Effector memory CD4-positive, alpha-beta T cell (primary cell): ENCODE data around the gene CCDC93.

Source experiments
- DNase-seq, 3 donors: peaks; one replicate each; pipeline ENCODE4 v3.0.0-alpha.2; 2020
- H3K27ac ChIP-seq: 2 replicates; pipeline ENCODE4 v1.7.0; 2013; ENCODE audit warnings: mild to moderate bottlenecking, low read length, moderate library complexity; ENCODE audit not compliant: insufficient read depth, poor library complexity, severe bottlenecking
- H3K27me3 ChIP-seq: replicated peaks from 2 replicates; pipeline ENCODE4 v1.7.0; 2013; ENCODE audit warnings: mild to moderate bottlenecking, low read length; ENCODE audit not compliant: insufficient read depth, control insufficient read depth, poor library complexity, severe bottlenecking
- H3K36me3 ChIP-seq: 2 replicates; pipeline ENCODE4 v1.7.0; 2013; ENCODE audit warnings: mild to moderate bottlenecking, low read length, moderate library complexity; ENCODE audit not compliant: control insufficient read depth, insufficient read depth
- H3K4me1 ChIP-seq: 2 replicates; pipeline ENCODE4 v1.7.0; 2013; ENCODE audit warnings: low read length, mild to moderate bottlenecking; ENCODE audit not compliant: control insufficient read depth, insufficient read depth, poor library complexity, severe bottlenecking
- H3K4me3 ChIP-seq: 2 replicates; pipeline ENCODE4 v1.7.0; 2013; ENCODE audit warnings: low read length, low read depth, mild to moderate bottlenecking; ENCODE audit not compliant: insufficient read depth, poor library complexity, severe bottlenecking
- H3K9me3 ChIP-seq: 2 replicates; pipeline ENCODE4 v1.7.0; 2013; ENCODE audit warnings: mild to moderate bottlenecking, low read length, moderate library complexity; ENCODE audit not compliant: control insufficient read depth

Gene CCDC93

DNA sequence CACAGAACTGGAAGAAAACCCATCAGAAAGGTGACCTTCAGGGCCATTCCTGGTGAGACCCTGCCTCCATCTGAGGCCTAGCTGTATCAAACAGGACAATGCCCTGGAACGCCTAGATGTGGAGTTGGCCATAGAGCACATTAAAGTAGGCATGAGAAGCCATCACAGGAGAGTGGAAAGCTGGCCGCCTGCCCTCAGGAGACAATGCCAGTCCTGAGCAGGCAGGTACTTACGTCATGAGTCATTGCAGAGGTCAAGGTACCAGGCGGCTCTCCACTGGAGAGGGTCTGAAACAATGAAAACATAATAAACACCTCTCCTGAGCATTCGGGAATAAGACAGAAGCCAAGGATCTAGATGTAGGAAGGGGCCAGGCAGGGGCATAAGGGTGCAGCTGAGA is 68.6 kb downstream of the CCDC93 start:
- no peak overlapping the region for H3K27ac ChIP-seq
- H3K9me3 ChIP-seq = no peaks in the 10 kb centered on the region
- peaks cover 95% of the 10 kb centered on the region for H3K36me3 ChIP-seq
- H3K4me3 ChIP-seq = no peak overlapping the region
- no peak for DNase-seq
- no peaks in the 10 kb centered on the region for H3K27me3 ChIP-seq
- no peaks in the 10 kb centered on the region for H3K4me1 ChIP-seq

DNA sequence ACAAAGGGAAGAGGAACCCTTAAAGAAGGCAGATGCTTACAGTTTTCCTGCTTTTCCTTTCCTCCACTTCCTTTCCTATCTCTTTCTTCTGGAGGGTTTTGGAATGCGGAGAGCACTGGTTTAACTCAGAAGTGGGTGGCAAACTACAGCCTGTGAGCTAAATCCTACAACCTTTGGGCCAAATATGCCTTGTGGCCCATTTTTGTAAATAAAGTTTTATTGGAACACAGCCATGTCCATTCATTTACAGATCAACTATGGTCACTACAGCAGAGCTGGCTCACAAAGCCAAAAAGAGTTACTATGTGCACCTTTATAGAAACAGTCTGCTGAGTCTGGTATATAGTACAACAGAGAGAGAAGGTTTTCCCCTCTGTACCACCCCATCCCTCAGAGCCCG is 69.1 kb downstream of the CCDC93 start:
- no peaks in the 10 kb centered on the region for H3K4me1 ChIP-seq
- no peak overlapping the region for H3K27ac ChIP-seq
- no peak for DNase-seq
- peaks cover 95% of the 10 kb centered on the region for H3K36me3 ChIP-seq
- no peak overlapping the region for H3K4me3 ChIP-seq
- H3K27me3 ChIP-seq = no peaks in the 10 kb centered on the region
- H3K9me3 ChIP-seq = no peaks in the 10 kb centered on the region

DNA sequence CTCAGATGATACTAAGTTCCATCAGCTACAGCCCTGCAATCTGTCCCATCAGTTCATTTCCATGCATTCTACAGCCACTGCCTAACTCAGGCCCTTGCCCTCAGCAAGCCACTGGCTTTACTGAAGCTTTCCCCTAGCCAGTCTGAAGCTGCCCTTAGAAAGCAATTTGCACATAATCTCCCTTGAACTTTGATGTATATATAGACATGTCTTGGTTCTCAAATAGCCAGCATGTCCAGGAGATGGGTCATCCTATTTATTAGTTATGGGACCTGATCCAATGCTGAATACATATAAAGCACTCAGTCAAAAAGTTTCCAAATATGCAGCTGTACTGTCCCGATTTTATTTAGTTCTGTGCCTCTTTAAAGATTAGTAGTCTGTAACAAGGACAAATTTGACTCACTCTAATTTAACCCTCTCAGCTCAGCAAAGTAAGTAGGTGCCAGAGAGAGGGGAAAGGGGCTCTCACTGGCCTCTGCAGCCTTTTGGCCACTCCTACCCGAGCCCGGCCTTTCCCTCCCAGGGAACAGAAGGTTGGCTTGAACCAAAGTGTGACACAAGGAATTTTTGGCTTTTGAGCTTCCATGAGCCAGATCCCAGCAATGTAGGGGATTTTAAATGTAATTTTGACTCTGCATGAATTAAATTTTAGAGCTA is 70.7 kb downstream of the CCDC93 start:
- no peaks in the 10 kb centered on the region for H3K9me3 ChIP-seq
- peaks cover 91% of the 10 kb centered on the region for H3K36me3 ChIP-seq
- no peak for DNase-seq
- H3K4me1 ChIP-seq = no peaks in the 10 kb centered on the region
- H3K4me3 ChIP-seq = no peak overlapping the region
- H3K27ac ChIP-seq = no peak overlapping the region
- H3K27me3 ChIP-seq = no peaks in the 10 kb centered on the region

GRCh38 chr2:117942551-117942950 is 71.3 kb downstream of the CCDC93 start:
- H3K36me3 ChIP-seq = peaks cover 91% of the 10 kb centered on the region
- no peaks in the 10 kb centered on the region for H3K27me3 ChIP-seq
- no peak overlapping the region for H3K4me3 ChIP-seq
- no peak overlapping the region for H3K27ac ChIP-seq
- no peak for DNase-seq
- no peaks in the 10 kb centered on the region for H3K4me1 ChIP-seq
- no peaks in the 10 kb centered on the region for H3K9me3 ChIP-seq

DNA sequence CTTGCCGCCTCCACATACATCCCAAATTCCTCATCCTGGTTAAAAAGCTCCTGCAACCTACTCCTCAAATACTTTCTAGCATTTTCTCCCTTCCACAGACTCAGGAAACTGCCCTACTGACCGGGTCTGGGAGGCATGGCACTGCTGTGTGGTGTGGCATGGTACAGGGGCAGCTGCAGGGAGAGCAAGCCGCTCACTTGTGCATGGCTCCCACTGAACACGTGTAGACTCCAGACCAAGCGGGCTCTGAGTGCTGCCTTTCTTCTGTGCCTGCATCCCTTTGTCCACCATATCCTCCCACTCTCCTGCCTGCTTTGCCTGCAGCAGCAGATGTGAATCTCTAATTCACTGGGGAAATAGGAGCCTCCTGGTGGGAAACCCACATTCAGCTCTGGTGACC is 72.2 kb downstream of the CCDC93 start:
- H3K27me3 ChIP-seq = no peaks in the 10 kb centered on the region
- H3K36me3 ChIP-seq = peaks cover 93% of the 10 kb centered on the region
- H3K27ac ChIP-seq = no peak overlapping the region
- no peak for DNase-seq
- H3K4me3 ChIP-seq = no peak overlapping the region
- H3K9me3 ChIP-seq = no peaks in the 10 kb centered on the region
- H3K4me1 ChIP-seq = no peaks in the 10 kb centered on the region

- Histone ChIP-seq H3K36me3 (peaks cover 93% of the 10 kb centered on the region), H3K27me3 (no peaks in the 10 kb centered on the region), H3K4me3 (no peak overlapping the region), H3K9me3 (no peaks in the 10 kb centered on the region), H3K4me1 (no peaks in the 10 kb centered on the region), H3K27ac (no peak overlapping the region)
- no peak for DNase-seq
Observed at GRCh38 chr2:117940436-117940835, 73.4 kb downstream of the CCDC93 start.

GRCh38 chr2:117938611-117939010 is 75.3 kb downstream of the CCDC93 start:
- Histone ChIP-seq H3K36me3 (peaks cover 93% of the 10 kb centered on the region), H3K27me3 (no peaks in the 10 kb centered on the region), H3K9me3 (no peaks in the 10 kb centered on the region), H3K27ac (no peak overlapping the region), H3K4me1 (no peaks in the 10 kb centered on the region), H3K4me3 (no peak overlapping the region)
- no peak for DNase-seq

GRCh38 chr2:117936871-117937428 is 76.9 kb downstream of the CCDC93 start:
- no peak for DNase-seq
- H3K36me3 ChIP-seq = peaks cover 93% of the 10 kb centered on the region
- H3K4me3 ChIP-seq = no peak overlapping the region
- no peaks in the 10 kb centered on the region for H3K27me3 ChIP-seq
- no peaks in the 10 kb centered on the region for H3K9me3 ChIP-seq
- H3K27ac ChIP-seq = no peak overlapping the region
- no peaks in the 10 kb centered on the region for H3K4me1 ChIP-seq

GRCh38 chr2:117935954-117936353 is 77.9 kb downstream of the CCDC93 start:
- H3K4me1 ChIP-seq = no peaks in the 10 kb centered on the region
- H3K27me3 ChIP-seq = no peaks in the 10 kb centered on the region
- H3K27ac ChIP-seq = no peak overlapping the region
- H3K4me3 ChIP-seq = no peak overlapping the region
- peaks cover 93% of the 10 kb centered on the region for H3K36me3 ChIP-seq
- no peaks in the 10 kb centered on the region for H3K9me3 ChIP-seq
- no peak for DNase-seq

- Histone ChIP-seq H3K36me3 (peaks cover 93% of the 10 kb centered on the region), H3K9me3 (no peaks in the 10 kb centered on the region), H3K27ac (no peak overlapping the region), H3K4me1 (no peaks in the 10 kb centered on the region), H3K27me3 (no peaks in the 10 kb centered on the region), H3K4me3 (no peak overlapping the region)
- no peak for DNase-seq
Observed at GRCh38 chr2:117935456-117935855, 78.4 kb downstream of the CCDC93 start.
